Measurements from ENCODE around the gene FAM222A. TPM values are rescaled to one million over a fixed set of nuclear protein-coding genes. Genes with fewer than 3 reads are reported as not detected.

The FAM222A gene
- total RNA-seq, 1 donor from 2014 or later: 7.8 TPM

DNA sequence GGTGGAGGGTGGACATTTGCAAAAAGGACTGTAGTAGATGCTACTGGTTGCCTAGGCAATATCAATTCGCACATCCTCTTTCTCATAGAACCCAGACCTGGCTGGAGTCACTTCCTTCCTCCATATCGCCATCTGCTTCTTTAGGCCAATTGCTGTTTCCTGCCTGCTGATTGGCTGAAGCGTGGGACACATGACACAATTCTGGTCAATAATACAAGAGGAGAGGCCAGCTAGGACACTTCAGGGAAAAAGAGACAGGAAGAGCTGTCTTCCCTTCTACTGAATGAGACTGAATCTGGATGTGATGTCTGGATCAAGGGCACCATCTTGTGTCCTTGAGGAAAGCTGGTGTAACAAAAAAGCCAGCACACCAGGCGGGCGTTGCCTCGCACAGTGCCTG is 65.8 kb downstream of the FAM222A start:
- intact Hi-C loops (cut with DNase I): loop anchor here (10.0 kb wide), 1 partner anchor 355 kb away; no protein-coding TSS in a partner anchor
- DNase-seq (ENCODE audit: low spot score): no peak

DNA sequence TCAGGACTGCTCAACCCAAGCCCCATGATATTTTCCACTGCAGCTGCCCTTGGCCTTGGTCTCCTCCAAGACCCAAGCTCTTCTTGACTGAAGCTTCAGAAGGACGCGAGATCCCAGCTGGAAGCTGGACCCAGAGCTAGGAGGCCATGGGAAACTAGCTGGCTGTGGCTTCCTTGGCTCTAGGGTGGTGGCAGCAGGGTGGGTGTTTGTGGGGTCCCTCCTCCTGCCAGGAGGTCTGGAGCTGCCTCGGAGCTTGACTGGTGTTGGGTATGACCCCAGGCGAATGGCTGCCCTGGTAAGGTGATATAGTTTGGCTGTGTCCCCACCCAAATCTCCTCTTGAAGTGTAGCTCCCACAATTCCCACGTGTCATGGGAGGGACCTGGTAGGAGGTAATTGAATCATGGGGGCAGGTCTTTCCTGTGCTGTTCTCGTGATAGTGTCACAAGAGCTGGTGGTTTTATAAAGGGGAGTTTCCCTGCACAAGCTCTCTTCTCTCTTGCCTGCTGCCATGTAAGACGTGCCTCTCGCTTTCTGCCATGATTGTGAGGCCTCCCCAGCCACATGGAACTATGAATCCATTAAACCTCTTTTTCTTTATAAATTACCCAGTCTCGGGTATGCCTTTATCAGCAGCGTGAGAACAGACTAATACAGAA is 68.2 kb downstream of the FAM222A start:
- no peak for DNase-seq (ENCODE audit: low spot score)
- intact Hi-C loops (cut with DNase I): no loop called here

DNA sequence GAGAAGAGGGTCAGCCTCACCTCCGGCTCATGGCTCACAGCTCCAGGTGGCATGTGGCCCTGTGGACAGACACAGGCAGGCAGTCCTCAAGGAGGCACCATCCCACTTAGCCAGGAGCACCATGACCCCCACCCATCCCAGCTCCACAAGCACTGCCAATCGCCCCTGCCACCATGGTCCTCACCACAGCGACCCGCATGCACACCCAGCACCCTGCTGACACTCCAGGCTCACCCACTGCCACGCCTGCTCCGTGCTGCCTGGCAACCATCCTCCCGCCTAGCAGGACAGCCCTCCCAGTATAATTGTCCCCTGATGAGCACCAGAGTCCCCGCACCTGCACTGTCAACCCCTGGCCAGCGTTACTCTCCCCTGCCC is 68.7 kb downstream of the FAM222A start:
- DNase-seq (ENCODE audit: low spot score): no peak
- intact Hi-C loops (cut with DNase I): no loop called here

DNA sequence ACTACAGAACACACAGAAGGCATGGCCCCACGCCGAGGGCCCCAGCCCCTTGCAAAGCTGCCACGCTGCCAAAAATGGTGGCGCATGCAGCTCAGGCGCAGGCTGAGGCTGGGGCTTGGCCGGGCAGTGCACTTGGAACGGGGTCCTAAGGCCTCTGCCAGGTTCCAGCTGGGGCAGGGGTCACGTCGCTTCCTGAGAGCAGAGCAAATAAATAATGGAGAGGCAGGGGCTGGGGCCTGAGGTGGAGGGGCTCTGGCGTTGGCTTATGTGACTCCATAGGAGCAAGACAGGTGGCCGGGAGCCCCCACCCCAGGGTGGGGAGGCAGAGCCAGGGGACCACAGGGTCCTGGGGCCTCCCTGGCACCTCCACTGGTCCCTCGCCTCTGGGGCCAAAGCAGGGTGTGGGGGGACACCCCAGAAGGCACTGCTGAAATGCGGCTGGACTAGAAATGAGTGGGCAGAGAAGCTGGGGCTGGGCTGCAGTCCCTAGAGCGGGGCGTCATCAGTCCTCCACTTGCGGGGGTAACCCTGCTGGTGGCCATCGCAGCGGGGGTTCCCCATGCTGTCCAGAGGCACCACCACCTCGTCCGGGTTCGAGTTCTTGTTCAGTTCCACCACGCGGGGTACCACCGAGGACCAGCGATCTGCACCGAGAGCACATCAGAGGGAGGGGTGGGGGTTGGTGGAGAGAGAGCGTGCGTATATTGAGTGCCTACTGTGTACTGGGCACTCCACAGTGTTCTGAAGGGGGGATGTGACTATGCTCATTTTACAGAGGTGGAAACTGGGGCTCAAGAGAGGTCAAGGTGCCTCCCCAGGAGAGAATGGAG is 69.7 kb downstream of the FAM222A start:
- intact Hi-C loops (cut with DNase I): no loop called here
- no peak for DNase-seq (ENCODE audit: low spot score)

DNA sequence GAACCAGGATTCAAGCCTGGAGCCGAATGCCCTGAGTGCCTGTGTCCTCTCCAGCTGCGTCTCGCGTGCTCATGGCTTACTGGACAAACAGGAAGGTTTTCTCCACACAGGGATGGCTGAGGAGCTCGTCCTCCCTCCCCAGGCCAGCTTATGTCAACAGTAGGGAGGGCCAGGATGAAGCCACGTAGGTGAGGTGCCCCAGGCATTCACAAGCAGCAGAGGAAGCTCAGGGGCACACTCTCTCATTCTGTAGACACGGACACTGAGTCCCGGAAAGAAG is 70.3 kb downstream of the FAM222A start:
- no peak for DNase-seq (ENCODE audit: low spot score)
- intact Hi-C loops (cut with DNase I): no loop called here

DNA sequence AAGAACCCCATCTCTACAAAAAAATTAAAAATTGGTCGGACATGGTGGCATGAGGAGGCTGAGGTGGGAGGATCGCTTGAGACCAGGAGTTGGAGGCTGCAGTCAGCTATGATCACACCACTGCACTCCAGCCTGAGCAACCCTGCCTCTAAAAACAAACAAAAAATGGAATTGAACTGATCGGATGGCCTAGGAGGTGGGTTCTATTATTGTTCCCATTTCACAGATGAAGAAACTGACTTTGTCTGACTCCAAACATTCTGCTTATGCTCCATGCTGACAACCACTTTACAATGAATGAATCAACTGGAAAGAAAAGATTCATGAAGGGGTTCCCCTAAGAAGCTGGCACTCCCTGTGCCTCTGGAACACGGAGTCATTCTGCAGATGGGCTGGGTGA is 72.2 kb downstream of the FAM222A start:
- intact Hi-C loops (cut with DNase I): no loop called here

DNA sequence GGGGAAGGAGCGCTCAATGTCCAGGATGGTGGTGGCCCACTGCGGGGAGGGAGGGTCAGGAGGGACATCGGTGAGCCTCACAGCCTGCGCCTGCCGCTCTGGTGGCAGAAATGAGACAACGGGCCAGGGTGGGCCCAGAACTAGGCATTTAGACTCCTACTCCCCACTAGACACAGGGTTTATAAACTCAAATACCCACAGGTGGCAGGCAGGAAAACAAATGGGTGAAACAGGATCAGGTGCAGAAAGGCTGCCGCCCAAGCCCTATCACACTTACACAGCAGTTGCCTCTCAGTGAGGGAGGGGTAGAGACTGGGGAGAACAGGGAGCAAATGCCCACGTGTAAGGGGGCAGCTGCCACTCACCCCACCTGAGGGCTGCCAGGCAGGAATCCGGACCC is 73.2 kb downstream of the FAM222A start:
- intact Hi-C loops (cut with DNase I): no loop called here
- DNase-seq (ENCODE audit: low spot score): no peak

More for the DNA sequence above, 72.2 kb downstream of the FAM222A start:
- no peak for DNase-seq (ENCODE audit: low spot score)

DNA sequence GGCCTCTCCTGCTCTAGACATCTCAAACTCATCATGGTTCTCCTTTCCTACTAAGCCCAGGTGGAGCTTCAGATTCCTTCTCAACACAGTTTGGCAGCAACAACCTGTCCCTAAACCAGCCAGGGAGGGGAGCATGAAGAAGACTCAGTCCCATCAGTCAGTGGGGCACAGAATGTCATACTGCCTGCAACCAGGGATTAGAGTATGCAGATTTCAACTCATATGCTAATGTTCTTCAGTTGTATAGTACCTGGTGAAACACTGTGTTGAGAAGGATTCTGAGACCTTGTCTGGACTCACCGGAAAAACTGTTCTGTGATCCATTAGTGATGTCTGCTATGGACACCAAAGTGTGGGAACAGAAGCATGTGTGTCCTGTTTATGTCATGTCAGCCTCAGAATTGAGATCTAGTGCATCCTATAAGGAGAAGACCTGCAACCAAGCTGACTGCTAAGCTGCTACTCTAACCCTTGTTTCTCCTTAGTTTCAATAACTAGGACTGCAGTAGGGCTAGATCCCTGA is 76.0 kb downstream of the FAM222A start:
- no peak for DNase-seq (ENCODE audit: low spot score)
- intact Hi-C loops (cut with DNase I): no loop called here

DNA sequence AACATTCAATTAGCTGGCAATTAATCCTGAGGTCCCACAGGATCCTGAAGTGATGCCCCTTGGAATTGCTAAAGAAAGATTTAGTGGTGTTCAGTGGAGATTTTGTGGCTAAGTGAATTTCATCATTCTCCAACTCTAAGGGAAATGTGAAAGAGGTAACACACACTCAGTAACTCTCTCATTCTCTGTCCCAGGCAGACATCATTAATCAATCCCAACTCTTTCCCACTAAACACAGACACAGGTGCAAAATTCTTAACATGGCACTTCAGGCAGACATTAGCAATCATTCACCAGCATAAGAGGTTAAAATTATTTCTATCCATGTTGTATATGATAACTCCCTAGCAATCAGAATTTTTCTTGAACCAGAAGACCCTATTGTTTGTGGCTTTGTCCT is 79.4 kb downstream of the FAM222A start:
- DNase-seq (ENCODE audit: low spot score): no peak
- intact Hi-C loops (cut with DNase I): no loop called here

DNA sequence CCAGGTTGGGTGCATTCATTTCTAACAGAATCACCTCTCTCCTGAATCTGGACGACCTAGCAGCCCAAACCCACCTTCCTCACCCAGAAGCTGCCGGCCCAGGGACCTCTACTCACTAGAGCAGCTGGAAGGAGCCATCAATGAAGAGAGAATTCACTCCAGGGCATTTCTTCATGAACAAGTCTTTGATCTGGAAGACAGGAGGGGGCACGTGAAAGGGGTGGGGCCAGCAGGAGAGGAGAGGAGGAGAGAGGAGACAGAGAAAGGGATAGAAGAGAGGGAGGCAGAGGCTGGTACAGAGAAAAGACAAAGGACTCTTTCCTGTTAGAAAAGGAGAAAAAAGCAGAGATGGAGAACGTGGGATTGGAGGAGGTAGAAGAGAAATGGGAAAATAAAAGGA is 79.8 kb downstream of the FAM222A start:
- intact Hi-C loops (cut with DNase I): no loop called here

DNA sequence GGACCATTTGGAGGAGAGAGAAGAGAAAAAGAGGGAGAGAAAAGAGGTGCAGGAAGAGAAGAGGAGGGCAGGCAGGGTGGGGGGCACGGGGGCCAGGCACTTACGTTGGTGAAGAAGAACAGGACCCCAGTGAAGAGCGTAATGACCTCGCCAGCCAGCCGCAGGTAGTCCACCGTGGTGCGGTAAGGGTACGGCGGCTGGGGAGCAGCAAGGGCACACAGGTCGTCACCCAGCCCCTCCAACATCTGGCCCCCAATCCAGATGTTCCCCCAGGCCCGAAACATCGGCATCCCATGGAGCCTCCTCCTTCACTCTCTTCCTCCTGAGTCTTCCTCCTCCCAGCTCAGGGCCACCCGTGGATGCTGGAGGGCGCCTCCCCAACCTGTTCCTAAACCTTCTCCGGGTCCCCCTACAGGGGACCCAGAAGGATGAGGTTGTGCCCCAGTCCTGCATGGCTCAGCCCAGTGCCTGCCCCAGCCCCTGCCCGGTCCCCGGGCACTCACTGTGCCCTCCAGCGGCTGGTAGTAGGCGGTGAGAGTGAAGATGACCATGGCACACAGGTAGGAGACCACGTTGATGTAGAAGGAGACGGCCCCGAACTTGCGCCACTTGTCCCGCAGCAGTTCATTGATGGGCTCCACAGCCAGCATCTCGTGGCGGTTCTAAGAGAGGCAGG is 80.3 kb downstream of the FAM222A start:
- no peak for DNase-seq (ENCODE audit: low spot score)
- intact Hi-C loops (cut with DNase I): no loop called here

More for the DNA sequence above, 79.8 kb downstream of the FAM222A start:
- no peak for DNase-seq (ENCODE audit: low spot score)

DNA sequence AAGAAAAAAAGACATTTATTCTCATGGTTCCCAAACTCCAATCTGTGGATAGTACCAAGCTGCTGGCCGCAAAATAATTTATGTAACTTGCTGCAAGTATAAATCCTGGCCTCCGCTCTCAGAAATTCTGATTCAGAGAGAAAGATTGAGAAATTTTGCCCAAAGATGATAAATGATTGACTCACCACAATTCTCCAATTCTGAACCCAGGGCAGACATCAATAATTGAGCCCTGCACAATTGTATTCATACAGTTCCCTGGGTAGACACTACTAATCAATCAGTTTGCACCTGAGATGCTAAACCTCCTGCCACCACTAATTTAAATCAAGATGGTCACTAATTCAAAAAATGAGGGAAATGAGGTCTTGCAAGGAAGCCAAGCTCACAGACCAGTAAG is 81.4 kb downstream of the FAM222A start:
- DNase-seq (ENCODE audit: low spot score): no peak
- intact Hi-C loops (cut with DNase I): no loop called here

DNA sequence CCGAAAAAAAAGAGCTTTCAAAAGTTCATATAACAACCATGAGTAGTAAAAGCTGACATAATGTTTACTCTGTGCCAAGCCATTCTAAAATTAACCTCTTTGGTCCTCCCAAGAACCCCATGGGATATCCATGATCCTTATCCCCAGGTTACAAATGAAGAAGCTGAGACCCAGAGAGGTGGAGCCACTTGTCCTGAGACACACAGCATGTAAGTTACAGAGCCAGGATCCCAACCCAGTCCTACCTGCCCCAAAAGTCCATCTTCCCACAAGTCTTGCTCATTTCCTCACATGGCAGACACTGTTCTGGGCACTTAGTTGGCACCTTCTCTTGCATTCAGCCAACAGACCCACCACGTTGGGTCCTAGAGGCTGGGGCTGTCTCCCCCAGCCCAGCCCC is 82.4 kb downstream of the FAM222A start:
- intact Hi-C loops (cut with DNase I): no loop called here
- no peak for DNase-seq (ENCODE audit: low spot score)

DNA sequence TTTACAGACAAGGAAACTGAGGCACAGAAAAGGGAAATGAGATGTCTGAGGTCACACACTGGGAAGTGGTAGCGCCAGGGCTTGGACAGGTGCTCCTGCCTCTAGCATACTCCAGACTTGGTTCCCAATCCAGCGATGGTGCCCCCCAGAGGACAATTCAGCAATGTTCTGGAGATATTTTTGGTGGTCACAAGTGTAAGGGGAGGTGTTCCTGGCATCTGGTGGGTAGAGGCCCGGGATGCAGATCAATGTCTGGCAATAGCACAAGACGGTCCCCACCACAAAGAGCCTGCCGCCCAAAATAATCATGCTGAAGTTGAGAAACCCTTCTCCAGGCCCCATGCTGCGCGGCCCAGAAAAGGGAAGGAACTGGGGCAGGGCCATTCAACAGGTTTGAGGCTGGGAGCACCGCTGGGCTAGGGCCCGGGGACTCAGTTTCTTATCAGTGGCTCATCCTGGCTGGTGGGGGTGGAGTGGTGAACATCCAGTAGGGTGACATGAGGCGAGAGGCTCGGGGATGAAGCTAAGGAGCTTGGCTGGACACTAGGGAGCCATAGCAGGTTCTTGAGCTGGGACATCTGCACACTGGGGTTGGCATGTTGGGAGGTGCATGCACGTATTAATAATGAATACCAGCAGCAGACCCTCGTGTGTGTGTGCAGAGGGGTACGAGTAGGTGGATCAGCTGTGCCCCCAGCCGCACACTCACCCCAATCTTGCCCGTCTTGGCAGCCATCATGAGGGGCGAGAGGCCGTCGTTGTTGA is 84.5 kb downstream of the FAM222A start:
- DNase-seq (ENCODE audit: low spot score): no peak
- intact Hi-C loops (cut with DNase I): no loop called here

DNA sequence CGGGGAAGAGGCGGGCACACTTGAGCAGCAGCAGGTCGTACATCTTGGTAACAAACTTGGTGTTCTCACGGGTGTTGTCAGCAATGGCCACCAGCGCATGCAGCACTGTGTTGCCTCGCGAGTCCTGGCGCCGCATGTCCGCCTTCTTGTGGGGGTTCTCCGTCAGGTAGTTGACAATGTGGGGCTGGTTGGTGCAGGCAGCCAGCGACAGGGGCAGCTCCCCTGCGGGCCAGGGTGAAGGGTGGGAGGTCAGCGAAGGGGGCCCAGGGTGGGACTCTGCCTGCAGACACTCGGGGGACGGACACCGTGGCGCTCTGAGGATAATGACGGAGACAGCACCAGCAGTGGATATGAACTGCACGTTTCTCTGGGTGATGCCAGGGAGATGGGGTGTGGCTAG is 85.1 kb downstream of the FAM222A start:
- intact Hi-C loops (cut with DNase I): no loop called here
- DNase-seq (ENCODE audit: low spot score): no peak

DNA sequence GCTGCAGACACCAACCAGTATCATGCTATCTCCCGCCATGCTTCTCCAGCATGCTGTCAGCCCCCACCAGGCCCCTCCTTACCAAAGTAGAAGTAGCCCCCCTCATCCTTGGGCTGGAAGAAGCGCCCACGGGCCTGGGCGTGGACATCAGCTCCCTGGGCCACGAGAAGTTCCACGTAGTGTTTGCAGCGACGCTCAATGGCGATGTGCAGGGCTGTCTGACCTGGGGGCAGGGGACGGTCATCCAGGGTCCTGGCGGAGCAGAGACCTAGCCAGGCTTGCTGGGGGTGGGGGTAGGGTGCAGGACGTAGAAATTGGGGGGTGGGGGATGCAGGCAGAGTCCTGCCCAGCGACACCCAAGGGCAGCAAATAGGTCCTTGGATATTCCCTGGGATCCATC is 86.9 kb downstream of the FAM222A start:
- intact Hi-C loops (cut with DNase I): no loop called here
- DNase-seq (ENCODE audit: low spot score): no peak

DNA sequence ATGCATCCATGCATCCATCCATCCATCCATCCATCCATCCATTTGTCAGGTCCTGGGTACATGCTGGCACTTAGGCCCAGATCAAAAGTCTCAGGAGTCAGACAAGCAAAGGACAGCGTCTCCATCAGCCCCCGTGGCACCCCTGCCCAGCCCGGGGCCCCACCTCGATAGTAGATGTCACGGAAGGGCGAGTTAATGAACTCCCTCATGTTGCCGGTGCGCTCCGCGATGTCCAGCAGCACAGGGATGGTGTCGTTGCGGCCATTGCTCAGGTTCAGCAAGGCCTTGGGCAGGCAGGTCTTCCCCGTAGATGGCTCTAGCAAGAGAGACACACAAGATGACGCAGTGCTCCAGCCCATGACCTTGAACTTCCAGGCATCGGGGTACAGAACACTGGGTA is 89.2 kb downstream of the FAM222A start:
- no peak for DNase-seq (ENCODE audit: low spot score)
- intact Hi-C loops (cut with DNase I): no loop called here

DNA sequence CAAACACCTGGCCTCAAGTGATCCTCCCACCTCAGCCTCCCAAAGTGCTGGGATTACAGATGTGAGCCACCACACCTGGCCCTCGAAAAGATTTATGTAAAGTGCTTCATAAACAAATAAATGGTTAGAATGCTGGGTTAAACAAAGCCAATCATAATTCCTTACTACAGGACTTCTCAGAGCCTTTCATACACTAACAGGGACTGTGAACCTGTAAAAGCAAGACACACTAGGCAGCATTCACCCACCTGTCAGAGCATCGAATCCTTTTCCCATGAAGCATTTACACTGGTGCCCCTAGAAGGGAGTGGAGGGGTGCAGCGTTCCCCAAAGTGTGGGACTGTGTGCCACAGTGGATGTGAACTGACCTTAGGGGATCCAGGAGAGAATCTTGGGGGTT is 90.1 kb downstream of the FAM222A start:
- intact Hi-C loops (cut with DNase I): loop anchor here (2.0 kb wide), 2 partner anchors 41 to 77 kb away; partner anchors contain the start of gene GLTP
- DNase-seq (ENCODE audit: low spot score): no peak

DNA sequence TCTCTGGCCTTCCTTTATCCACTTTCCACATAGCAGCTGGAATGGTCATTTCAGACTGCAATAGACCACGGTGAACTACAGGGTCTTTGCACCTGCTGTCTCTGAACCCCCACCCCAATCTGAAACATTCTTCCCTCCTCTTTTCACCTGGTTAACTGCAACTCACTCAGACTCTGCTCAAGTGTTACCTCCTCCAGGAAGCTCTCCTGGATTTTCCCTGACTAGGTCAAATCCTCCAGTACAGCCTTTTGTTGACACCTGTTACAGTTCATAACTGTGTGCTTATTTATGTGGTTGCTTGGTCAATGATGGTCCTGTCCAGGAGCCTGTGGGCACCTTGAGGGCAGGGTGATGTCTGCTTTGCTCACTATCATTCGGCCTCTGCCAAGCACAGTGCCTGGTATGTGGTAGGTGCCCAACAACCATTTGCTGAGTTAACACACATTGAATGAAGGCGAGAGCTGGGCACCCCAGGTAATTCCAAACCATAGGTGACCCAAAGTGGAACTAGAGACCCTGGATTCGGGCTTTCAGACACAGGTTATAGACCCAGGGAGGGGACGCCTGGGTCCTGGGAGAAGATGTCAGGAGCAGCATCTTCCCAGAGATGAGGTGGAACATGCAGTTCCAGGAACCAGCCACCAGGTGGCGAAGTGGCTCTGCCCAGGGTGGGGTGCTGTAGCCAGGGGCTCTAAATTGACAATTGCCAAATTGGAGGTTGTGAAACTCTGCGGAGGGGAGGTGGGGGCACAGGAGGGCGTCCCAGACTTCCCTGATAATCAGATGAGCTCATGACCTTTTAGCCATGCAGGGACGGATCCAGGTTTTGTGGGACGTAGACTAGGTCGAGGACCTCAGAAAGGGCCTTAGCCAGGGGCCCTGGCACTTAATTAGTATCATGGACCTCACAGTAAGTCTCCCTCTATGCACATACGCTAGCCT is 91.5 kb downstream of the FAM222A start:
- intact Hi-C loops (cut with DNase I): loop anchor here (2.0 kb wide), 2 partner anchors 40 to 76 kb away; partner anchors contain the start of gene GLTP
- DNase-seq (ENCODE audit: low spot score): peak; percentile 88
